ENCODE measurements around the gene VMP1.
"Not testable (repeated sequence)": the region's sequence is repeated elsewhere in the genome, so short reads cannot be mapped to it uniquely, and the experiment has no call there.

The VMP1 gene

GRCh38 chr17:59758998-59759651 lies 51.7 kb downstream of the VMP1 start:
- H3K9me3 ChIP-seq (ENCODE audit: control insufficient read depth, low read length); H3K4me3 ChIP-seq (ENCODE audit: insufficient read depth, low read depth, low read length, poor library complexity, severe bottlenecking); DNase-seq; H3K4me1 ChIP-seq (ENCODE audit: control insufficient read depth, insufficient read depth, low read length, poor library complexity, severe bottlenecking); H3K27me3 ChIP-seq (replicated peaks; ENCODE audit: control insufficient read depth, insufficient read depth, low read length, poor library complexity, severe bottlenecking); H3K27ac ChIP-seq (ENCODE audit: insufficient read depth, low read length, poor library complexity, severe bottlenecking); H3K36me3 ChIP-seq (ENCODE audit: control insufficient read depth, insufficient read depth, low read length): not testable (repeated sequence)

GRCh38 chr17:59760160-59760559 lies 52.7 kb downstream of the VMP1 start:
- Histone ChIP-seq H3K27me3 (replicated peaks; ENCODE audit: control insufficient read depth, insufficient read depth, low read length, poor library complexity, severe bottlenecking) (no peaks in the 10 kb centered on the region), H3K36me3 (ENCODE audit: control insufficient read depth, insufficient read depth, low read length) (peaks cover 3% of the 10 kb centered on the region), H3K4me1 (ENCODE audit: control insufficient read depth, insufficient read depth, low read length, poor library complexity, severe bottlenecking) (no peaks in the 10 kb centered on the region), H3K4me3 (ENCODE audit: insufficient read depth, low read depth, low read length, poor library complexity, severe bottlenecking) (no peak overlapping the region), H3K27ac (ENCODE audit: insufficient read depth, low read length, poor library complexity, severe bottlenecking) (no peak overlapping the region), H3K9me3 (ENCODE audit: control insufficient read depth, low read length) (no peaks in the 10 kb centered on the region)
- DNase-seq: no peak

- Histone ChIP-seq H3K27me3 (replicated peaks; ENCODE audit: control insufficient read depth, insufficient read depth, low read length, poor library complexity, severe bottlenecking) (no peaks in the 10 kb centered on the region), H3K4me3 (ENCODE audit: insufficient read depth, low read depth, low read length, poor library complexity, severe bottlenecking) (no peak overlapping the region), H3K36me3 (ENCODE audit: control insufficient read depth, insufficient read depth, low read length) (no peaks in the 10 kb centered on the region), H3K9me3 (ENCODE audit: control insufficient read depth, low read length) (no peaks in the 10 kb centered on the region), H3K27ac (ENCODE audit: insufficient read depth, low read length, poor library complexity, severe bottlenecking) (no peak overlapping the region), H3K4me1 (ENCODE audit: control insufficient read depth, insufficient read depth, low read length, poor library complexity, severe bottlenecking) (no peaks in the 10 kb centered on the region)
- DNase-seq: no peak
Measured at GRCh38 chr17:59761385-59762048, 54.1 kb downstream of the VMP1 start.

- Histone ChIP-seq H3K9me3 (ENCODE audit: control insufficient read depth, low read length) (no peaks in the 10 kb centered on the region), H3K4me3 (ENCODE audit: insufficient read depth, low read depth, low read length, poor library complexity, severe bottlenecking) (no peak overlapping the region), H3K4me1 (ENCODE audit: control insufficient read depth, insufficient read depth, low read length, poor library complexity, severe bottlenecking) (no peaks in the 10 kb centered on the region), H3K36me3 (ENCODE audit: control insufficient read depth, insufficient read depth, low read length) (no peaks in the 10 kb centered on the region), H3K27me3 (replicated peaks; ENCODE audit: control insufficient read depth, insufficient read depth, low read length, poor library complexity, severe bottlenecking) (no peaks in the 10 kb centered on the region), H3K27ac (ENCODE audit: insufficient read depth, low read length, poor library complexity, severe bottlenecking) (no peak overlapping the region)
- DNase-seq: no peak
Measured at GRCh38 chr17:59762049-59762823, 54.8 kb downstream of the VMP1 start.

- no peaks in the 10 kb centered on the region for H3K36me3 ChIP-seq (ENCODE audit: control insufficient read depth, insufficient read depth, low read length)
- H3K27me3 ChIP-seq (replicated peaks; ENCODE audit: control insufficient read depth, insufficient read depth, low read length, poor library complexity, severe bottlenecking): no peaks in the 10 kb centered on the region
- H3K9me3 ChIP-seq (ENCODE audit: control insufficient read depth, low read length): no peaks in the 10 kb centered on the region
- H3K4me1 ChIP-seq (ENCODE audit: control insufficient read depth, insufficient read depth, low read length, poor library complexity, severe bottlenecking): no peaks in the 10 kb centered on the region
- no peak overlapping the region for H3K27ac ChIP-seq (ENCODE audit: insufficient read depth, low read length, poor library complexity, severe bottlenecking)
- no peak for DNase-seq
- H3K4me3 ChIP-seq (ENCODE audit: insufficient read depth, low read depth, low read length, poor library complexity, severe bottlenecking): no peak overlapping the region
Measured at GRCh38 chr17:59762824-59763374, 55.4 kb downstream of the VMP1 start.

GRCh38 chr17:59763861-59764260 lies 56.4 kb downstream of the VMP1 start:
- DNase-seq: no peak

GRCh38 chr17:59764292-59764741 lies 56.9 kb downstream of the VMP1 start:
- no peak for DNase-seq
- Histone ChIP-seq H3K27ac (ENCODE audit: insufficient read depth, low read length, poor library complexity, severe bottlenecking) (no peak overlapping the region), H3K9me3 (ENCODE audit: control insufficient read depth, low read length) (no peaks in the 10 kb centered on the region), H3K4me3 (ENCODE audit: insufficient read depth, low read depth, low read length, poor library complexity, severe bottlenecking) (no peak overlapping the region), H3K4me1 (ENCODE audit: control insufficient read depth, insufficient read depth, low read length, poor library complexity, severe bottlenecking) (no peaks in the 10 kb centered on the region), H3K27me3 (replicated peaks; ENCODE audit: control insufficient read depth, insufficient read depth, low read length, poor library complexity, severe bottlenecking) (no peaks in the 10 kb centered on the region), H3K36me3 (ENCODE audit: control insufficient read depth, insufficient read depth, low read length) (no peaks in the 10 kb centered on the region)

More at GRCh38 chr17:59763861-59764260, 56.4 kb downstream of the VMP1 start:
- Histone ChIP-seq H3K27ac (ENCODE audit: insufficient read depth, low read length, poor library complexity, severe bottlenecking) (no peak overlapping the region), H3K4me1 (ENCODE audit: control insufficient read depth, insufficient read depth, low read length, poor library complexity, severe bottlenecking) (no peaks in the 10 kb centered on the region), H3K27me3 (replicated peaks; ENCODE audit: control insufficient read depth, insufficient read depth, low read length, poor library complexity, severe bottlenecking) (no peaks in the 10 kb centered on the region), H3K36me3 (ENCODE audit: control insufficient read depth, insufficient read depth, low read length) (no peaks in the 10 kb centered on the region), H3K9me3 (ENCODE audit: control insufficient read depth, low read length) (no peaks in the 10 kb centered on the region), H3K4me3 (ENCODE audit: insufficient read depth, low read depth, low read length, poor library complexity, severe bottlenecking) (no peak overlapping the region)

GRCh38 chr17:59765038-59765437 lies 57.6 kb downstream of the VMP1 start:
- no peak for DNase-seq
- no peak overlapping the region for H3K4me3 ChIP-seq (ENCODE audit: insufficient read depth, low read depth, low read length, poor library complexity, severe bottlenecking)
- H3K9me3 ChIP-seq (ENCODE audit: control insufficient read depth, low read length): no peaks in the 10 kb centered on the region
- H3K27me3 ChIP-seq (replicated peaks; ENCODE audit: control insufficient read depth, insufficient read depth, low read length, poor library complexity, severe bottlenecking): no peaks in the 10 kb centered on the region
- H3K27ac ChIP-seq (ENCODE audit: insufficient read depth, low read length, poor library complexity, severe bottlenecking): no peak overlapping the region
- no peaks in the 10 kb centered on the region for H3K4me1 ChIP-seq (ENCODE audit: control insufficient read depth, insufficient read depth, low read length, poor library complexity, severe bottlenecking)
- no peaks in the 10 kb centered on the region for H3K36me3 ChIP-seq (ENCODE audit: control insufficient read depth, insufficient read depth, low read length)

- Histone ChIP-seq H3K27me3 (replicated peaks; ENCODE audit: control insufficient read depth, insufficient read depth, low read length, poor library complexity, severe bottlenecking) (no peaks in the 10 kb centered on the region), H3K27ac (ENCODE audit: insufficient read depth, low read length, poor library complexity, severe bottlenecking) (no peak overlapping the region), H3K4me3 (ENCODE audit: insufficient read depth, low read depth, low read length, poor library complexity, severe bottlenecking) (no peak overlapping the region), H3K4me1 (ENCODE audit: control insufficient read depth, insufficient read depth, low read length, poor library complexity, severe bottlenecking) (no peaks in the 10 kb centered on the region), H3K36me3 (ENCODE audit: control insufficient read depth, insufficient read depth, low read length) (no peaks in the 10 kb centered on the region), H3K9me3 (ENCODE audit: control insufficient read depth, low read length) (no peaks in the 10 kb centered on the region)
- no peak for DNase-seq
Measured at GRCh38 chr17:59766491-59766890, 59.0 kb downstream of the VMP1 start.

GRCh38 chr17:59767176-59767575 lies 59.7 kb downstream of the VMP1 start:
- Histone ChIP-seq H3K9me3 (ENCODE audit: control insufficient read depth, low read length) (no peaks in the 10 kb centered on the region), H3K36me3 (ENCODE audit: control insufficient read depth, insufficient read depth, low read length) (no peaks in the 10 kb centered on the region), H3K4me1 (ENCODE audit: control insufficient read depth, insufficient read depth, low read length, poor library complexity, severe bottlenecking) (no peaks in the 10 kb centered on the region), H3K27me3 (replicated peaks; ENCODE audit: control insufficient read depth, insufficient read depth, low read length, poor library complexity, severe bottlenecking) (no peaks in the 10 kb centered on the region), H3K27ac (ENCODE audit: insufficient read depth, low read length, poor library complexity, severe bottlenecking) (no peak overlapping the region), H3K4me3 (ENCODE audit: insufficient read depth, low read depth, low read length, poor library complexity, severe bottlenecking) (no peak overlapping the region)
- DNase-seq: no peak

All from effector memory CD4-positive, alpha-beta T cell (primary cell).